COR-L47 (cell line): ENCODE results near the gene NUTM2B.
"Not testable (repeated sequence)": the region's sequence is repeated elsewhere in the genome, so short reads cannot be mapped to it uniquely, and the experiment has no call there.

Experiments used
- DNase-seq: peaks from one replicate; lab custom pipeline; 2025; lab: John Stamatoyannopoulos, UW

The NUTM2B gene

DNA sequence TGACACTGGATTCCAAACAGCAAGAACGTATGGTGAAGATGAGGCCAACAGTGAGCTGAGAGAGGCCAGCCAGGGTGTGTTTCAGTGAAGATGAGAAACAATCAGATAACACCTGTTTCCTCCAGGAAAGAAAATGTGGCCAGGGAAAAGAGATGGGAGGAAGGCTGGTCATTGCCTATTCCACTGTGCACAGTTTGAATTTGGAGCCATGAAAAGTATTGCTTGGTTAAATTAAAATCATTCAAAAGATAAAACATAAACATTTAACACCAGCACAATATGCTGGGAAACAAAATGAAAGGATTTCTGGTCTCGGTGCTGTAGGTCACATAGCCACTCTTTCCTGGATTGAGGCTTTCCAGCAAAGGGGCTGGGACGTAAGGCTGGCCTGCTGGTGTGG, at the start of gene NUTM2B:
NUTM2B (plus strand) TSS at position 301 of the 400 bp plus-strand sequence. CDS start 383 bp downstream, outside the sequence.
- DNase-seq: not testable (repeated sequence)

DNA sequence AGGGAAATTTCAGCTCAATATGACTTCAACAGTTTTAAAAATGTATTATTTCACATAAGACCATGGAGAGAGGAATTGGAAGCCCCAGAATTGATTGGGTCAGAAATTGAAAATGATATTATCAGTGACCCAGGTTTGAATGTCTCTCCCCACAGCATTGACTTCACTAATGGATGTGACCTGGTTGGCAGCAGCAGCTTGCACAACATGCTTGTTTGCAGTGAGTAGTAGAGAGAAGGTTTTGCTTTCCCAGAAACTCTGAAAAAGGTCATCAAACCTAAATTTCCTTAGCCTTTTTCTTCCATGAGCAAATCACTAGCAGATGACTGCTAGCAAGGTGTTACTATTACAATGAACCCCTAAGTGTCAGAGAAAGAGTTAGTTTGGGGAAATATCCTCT, 39.7 kb upstream of the NUTM2B start:
- DNase-seq: not testable (repeated sequence)

GRCh38 chr10:79664686-79665085, 38.3 kb upstream of the NUTM2B start:
- not testable (repeated sequence) for DNase-seq

DNA sequence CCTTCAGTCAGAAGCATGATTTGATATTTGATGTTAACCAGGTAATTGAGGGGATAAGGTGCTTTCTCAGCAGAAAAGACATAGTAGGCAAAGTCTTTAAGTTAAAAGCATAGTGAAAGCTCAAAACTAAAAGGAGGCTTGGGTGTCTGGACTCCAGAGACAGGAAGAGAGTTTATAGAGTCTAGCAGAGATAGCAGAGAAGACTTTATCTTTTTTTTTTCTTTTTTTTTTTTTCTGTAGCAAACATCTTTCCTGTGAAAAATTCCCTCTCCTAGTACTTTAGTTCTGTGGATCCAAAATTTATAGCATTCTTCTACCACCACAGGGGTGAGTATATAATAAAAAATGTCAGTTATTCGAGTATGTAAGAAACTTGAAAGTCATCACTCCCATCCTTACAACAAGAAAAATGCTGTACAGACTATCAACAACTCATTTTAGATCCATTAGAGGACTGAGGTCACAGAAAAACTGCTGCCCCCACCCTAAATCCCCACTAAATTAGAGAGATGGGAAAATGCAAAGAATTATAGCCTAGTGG, 33.7 kb upstream of the NUTM2B start:
- DNase-seq: not testable (repeated sequence)

DNA sequence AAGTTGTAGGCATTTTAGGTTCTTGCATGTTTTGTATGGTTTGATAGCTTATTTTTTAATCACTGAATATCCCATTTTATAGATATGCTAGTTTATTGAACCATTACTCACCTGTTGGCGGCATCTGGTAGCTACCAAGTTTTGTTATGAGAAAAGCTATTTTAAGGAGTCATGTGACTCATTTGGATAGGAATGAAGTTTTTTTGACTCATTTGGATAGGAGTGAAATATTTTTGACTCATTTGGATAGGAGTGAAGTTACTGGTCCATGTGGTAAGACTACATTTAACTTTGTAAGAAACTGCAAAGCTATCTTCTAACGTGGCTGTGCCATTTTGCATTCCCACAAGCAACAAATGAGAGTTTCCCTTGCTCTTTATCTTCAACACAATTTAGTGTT, 28.1 kb upstream of the NUTM2B start:
- not testable (repeated sequence) for DNase-seq

DNA sequence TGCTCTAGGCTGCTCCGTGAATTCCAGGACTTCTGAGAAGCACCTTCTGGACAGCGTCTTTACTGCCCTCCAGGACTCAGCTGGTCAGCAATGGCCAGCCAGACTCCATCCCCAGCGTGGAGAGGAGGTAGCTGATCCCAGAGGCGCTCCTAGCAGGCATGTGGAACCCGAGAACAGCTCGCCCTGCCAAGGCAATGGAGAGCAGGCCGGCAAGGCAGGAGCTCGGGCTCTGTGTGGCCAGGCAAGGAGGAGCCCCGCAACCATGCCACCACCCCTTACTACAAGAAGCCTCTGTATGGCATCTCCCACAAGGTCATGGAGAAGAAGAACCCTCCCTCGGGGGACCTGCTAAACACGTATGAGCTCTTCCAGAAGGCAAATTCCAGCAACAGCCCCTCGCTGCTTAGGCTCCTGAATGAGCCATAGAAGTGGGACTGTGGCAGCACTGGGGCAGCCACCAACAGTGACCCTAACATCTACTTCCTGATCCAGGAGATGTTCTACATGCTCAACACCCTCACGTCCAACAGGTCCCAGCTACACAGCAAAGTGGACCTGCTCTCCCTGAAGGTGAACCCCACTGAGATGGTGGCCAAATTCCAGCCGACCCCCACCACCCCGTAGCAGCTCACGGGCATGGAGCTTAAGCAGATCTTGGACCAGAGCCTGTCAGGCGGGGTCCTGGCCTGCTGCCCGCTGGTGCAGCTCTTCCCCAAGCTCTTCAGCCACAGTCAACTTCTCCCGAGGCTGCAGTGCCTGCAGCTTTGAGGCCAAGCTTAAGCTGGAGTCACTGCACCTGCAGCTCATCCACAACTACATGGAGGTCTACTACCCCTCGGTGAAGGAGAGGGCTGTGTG, 19.8 kb upstream of the NUTM2B start:
- DNase-seq: not testable (repeated sequence)

- DNase-seq: not testable (repeated sequence)
These were observed 18.9 kb upstream of the NUTM2B start for GRCh38 chr10:79683884-79684720.

GRCh38 chr10:79685044-79685685, 17.9 kb upstream of the NUTM2B start:
- DNase-seq: peak; percentile 32

DNA sequence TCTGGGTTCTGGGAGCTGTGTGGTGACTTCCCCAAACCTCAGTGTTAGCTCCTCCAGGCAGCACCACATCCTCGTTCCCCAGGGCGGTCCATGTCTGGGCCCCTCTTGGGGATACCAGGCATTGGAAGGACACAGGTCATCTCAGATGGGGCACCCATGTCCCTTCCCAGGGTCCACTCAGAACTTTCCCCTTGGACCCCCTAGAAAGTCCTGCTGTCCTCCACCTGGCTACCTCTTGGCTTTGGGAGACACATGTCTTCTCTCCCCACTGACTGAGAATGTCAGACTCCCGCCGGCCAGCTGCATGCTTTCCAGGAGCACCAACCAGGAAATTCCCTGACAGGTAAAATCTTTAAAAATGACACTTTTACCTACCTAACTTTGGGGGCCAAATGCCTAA, 16.4 kb upstream of the NUTM2B start:
- not testable (repeated sequence) for DNase-seq

- not testable (repeated sequence) for DNase-seq
These were observed 15.4 kb upstream of the NUTM2B start for GRCh38 chr10:79687406-79688150.

DNA sequence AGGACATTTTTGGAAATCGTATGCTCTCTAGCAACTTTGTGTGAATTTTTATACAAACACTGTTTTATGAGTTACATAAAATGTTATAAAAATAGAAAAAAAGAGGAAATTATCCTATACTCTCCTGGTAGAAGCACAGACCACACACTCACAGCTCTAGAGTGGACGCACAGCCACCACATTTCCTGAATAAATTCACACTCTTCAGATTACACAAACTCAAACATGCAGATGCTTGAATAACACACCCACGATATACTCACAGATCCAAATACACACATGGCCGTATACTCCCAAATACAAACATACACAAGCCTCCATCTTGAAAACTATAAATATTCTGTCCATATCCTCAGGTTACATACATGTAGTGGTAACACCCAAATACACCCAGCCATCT, 14.2 kb upstream of the NUTM2B start:
- DNase-seq: not testable (repeated sequence)

DNA sequence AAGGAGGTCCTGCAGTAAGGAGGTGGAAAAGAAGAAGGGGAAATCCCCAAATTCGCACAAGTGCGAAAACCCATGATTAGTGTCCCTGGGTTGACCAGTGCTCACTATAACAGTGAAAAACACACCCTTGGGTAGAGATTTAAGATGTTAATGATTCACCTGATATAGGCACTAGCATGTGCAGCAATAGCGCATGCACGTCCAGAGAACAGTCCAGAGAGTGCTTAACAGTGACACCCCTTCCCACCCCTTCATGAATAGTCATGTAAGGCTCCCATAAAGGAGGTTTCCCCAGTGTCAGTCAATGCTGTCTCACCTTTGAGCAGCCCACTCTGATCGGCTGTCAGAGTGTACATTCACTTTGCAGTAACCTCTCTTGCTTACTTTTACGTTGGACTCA, 6.4 kb upstream of the NUTM2B start:
- not testable (repeated sequence) for DNase-seq

GRCh38 chr10:79697141-79697540, 5.9 kb upstream of the NUTM2B start:
- DNase-seq: not testable (repeated sequence)

DNA sequence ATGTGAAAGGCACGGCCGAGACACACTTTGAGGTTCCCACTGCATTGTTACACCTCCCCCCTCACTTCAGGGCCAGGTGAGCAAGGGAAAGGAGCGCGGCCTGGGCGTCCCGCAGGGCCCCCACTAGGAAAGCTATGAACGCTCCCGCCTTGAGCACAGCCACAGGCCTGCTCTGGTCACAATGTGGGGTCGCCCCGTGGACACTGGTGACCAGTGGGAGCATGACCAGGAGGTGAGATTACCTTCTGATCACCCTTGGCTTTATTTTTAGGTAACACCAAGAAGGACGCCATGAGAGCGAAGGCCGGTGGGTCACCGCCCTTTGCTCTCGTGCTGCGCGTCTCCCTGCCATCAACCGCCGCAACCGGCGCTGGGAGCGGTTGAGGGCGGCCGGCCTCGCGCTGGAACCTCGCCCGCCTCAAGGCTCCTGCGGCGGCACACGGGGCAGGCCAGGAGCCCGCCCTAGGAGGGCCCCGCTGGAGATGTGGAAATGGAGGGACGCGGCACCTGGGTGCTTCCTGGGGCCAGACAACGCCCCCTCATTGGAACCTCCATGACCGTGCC, 2.6 kb upstream of the NUTM2B start:
- DNase-seq: not testable (repeated sequence)

GRCh38 chr10:79707017-79707416, 4.0 kb downstream of the NUTM2B start:
- not testable (repeated sequence) for DNase-seq

DNA sequence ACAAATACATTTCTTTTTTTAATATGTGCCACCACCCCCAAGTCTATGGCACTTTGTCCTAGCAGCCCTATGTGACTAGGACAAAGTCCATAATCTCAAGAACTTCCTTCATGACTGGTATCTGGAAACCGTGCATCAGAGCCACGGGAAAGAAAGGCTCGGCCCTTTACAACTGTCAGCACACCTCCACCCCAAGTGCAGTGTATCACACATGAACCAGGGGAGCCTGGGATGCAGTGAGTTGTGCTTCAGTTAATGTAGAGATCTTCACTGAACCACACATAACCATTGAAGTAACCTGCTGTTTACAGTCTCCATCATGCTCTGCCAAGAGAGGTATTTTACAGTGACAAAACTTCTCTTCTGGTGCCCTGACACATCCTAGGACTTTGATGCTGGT, 11.9 kb downstream of the NUTM2B start:
- not testable (repeated sequence) for DNase-seq

- DNase-seq: not testable (repeated sequence)
These were observed 14.0 kb downstream of the NUTM2B start for GRCh38 chr10:79716917-79717579.

GRCh38 chr10:79720000-79720399, 17.0 kb downstream of the NUTM2B start:
- DNase-seq: not testable (repeated sequence)

DNA sequence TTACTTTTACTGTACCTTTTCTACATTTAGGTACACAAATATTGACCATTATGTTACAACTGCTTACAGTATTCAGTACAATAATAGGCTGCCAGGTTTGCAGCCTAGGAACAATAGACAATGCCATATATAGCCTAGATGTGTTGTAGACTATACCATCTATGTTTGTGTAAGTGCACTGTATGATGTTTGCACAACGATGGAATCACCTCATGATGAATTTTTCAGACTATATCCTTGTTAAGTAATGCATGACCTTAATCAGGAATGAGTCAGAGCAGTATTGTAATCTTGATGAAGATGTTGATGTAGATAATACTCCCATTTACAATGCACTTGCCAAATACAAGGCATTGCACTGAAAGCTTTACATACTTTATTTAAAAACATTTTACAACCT, 23.6 kb downstream of the NUTM2B start:
- not testable (repeated sequence) for DNase-seq

DNA sequence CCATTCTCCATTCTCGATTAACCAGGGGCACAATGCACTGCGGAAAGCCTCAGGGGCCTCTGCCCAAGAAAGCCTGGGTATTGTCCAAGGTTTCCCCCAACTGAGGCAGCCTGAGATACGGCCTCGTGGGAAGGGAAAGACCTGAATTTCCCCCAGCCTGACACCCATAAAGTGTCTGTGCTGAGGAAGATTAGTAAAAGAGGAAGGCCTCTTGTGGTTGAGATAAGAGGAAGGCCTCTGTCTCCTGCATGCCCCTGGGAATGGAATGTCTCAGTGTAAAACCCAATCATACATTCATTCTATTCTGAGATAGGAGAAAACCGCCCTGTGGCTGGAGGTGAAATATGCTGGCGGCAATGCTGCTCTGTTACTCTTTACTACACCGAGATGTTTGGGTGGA, 41.8 kb downstream of the NUTM2B start:
- not testable (repeated sequence) for DNase-seq
